Omental fat pad (tissue), 4 donors: ENCODE results near the gene GZMM. TPM values are rescaled to one million over a fixed set of nuclear protein-coding genes. Genes with fewer than 3 reads are reported as not detected.
A peak's percentile ranks its signal among the peaks of the same experiment; 100 is the strongest.

ENCODE experiments used
- ATAC-seq: fragments of 150-250 bp; one replicate; pipeline ENCODE4 v1.9.1; 2016; ENCODE audit warnings: mild to moderate bottlenecking, moderate library complexity; ENCODE audit not compliant: low FRiP score
- DNase-seq: peaks from one replicate; pipeline ENCODE4 v3.0.0-alpha.2; 2019; ENCODE audit warnings: low spot score
- CTCF ChIP-seq, 3 donors: fragments of 450-650 bp; IDR thresholded peaks; one replicate each; pipeline ENCODE4 v1.5.1; 2016 to 2017; ENCODE audit warnings: antibody characterized with exemption in 3 of 3, mild to moderate bottlenecking in 3 of 3, moderate library complexity in 2 of 3
- total RNA-seq, 4 donors: library from RNA; depleted of rRNA; stranded (reverse); fragments of >200 nt; gene quantifications; one replicate each; pipeline ENCODE4 v1.1.0, GENCODE V29; 2016

GZMM gene
- total RNA-seq = 1 to 10 TPM in 2 of 4 donors, not detected in 2; 1.1 to 3.7 TPM

GRCh38 chr19:543910-544608 is at the start of gene GZMM:
Gene GZMM, plus strand, starts transcription at chr19:544053. Its CDS starts 19 bp downstream, at chr19:544072.
- no peak for DNase-seq
- TF ChIP-seq CTCF (IDR thresholded peaks at IDR 0.05) = no peak
- ATAC-seq = peak; percentile 20

DNA sequence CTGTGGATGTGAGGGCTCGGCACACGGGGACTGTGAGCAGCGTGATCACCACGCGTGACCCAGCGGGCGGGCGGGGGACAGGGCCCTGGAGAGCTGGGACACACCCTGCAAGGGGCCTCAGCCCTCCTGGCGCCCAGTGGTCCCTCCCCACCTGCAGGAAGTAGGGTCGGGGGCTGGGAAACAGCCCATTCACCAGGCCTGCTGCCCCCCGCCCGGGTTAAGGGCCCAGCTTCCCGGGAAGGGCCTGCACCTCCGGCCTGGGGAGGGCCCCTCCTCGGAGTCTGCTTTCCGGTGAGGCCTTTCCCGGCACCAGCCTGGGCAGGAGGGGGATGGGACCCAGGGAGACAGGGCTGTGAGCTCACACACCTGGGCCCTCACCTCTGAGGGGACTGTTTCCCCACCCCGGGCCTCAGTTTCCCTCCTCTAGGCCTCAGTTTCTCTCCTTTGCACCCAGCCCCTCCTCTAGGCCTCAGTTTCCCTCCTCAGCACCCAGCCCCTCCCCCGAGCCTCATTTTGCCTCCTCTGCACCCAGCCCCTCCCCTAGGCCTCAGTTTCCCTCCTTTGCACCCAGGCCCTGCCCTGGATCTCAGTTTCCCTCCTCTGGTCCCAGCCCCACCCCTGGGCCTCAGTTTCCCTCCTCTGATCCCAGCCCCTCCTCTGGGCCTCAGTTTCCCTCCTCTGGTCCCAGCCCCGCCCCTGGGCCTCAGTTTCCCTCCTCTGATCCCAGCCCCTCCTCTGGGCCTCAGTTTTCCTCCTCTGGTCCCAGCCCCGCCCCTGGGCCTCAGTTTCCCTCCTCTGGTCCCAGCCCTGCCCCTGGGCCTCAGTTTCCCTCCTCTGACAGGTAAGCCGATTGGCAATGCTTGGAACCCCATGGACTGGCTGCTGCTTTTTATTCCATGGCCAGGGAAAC is 49.4 kb upstream of the GZMM start:
- TF ChIP-seq CTCF (IDR thresholded peaks at IDR 0.05) = no peak
- ATAC-seq (no peak), DNase-seq (no peak)

DNA sequence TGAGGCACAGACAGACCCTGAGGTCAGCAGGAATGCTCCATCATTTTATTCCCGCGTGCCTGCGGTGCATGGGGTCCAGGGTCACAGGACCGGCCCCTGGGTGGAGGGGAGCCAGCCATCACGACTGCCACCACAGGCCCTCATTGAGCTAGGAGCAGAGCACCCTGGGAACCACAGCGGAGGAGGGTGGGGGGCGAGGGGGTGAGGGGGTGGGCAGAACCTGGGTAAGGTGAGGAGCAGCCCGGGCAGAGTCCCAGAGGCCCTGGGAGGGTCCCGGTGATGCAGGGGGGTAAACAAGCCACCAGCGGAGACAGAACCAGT is 48.8 kb upstream of the GZMM start:
- ATAC-seq (no peak), DNase-seq (no peak)
- TF ChIP-seq CTCF (IDR thresholded peaks at IDR 0.05) = no peak

- peak; percentile 35 for ATAC-seq
- peak in 1 of 3 donors; percentile 33 for TF ChIP-seq CTCF (IDR thresholded peaks at IDR 0.05)
Observed at GRCh38 chr19:495402-496111, 48.3 kb upstream of the GZMM start.

GRCh38 chr19:496112-496665 is 47.7 kb upstream of the GZMM start, which contains the start of gene MADCAM1:
Gene MADCAM1, plus strand, starts transcription at chr19:496486. Its CDS starts 14 bp downstream, at chr19:496500.
- no peak for ATAC-seq
- no peak for TF ChIP-seq CTCF (IDR thresholded peaks at IDR 0.05)

More at GRCh38 chr19:495402-496111, 48.3 kb upstream of the GZMM start:
- no peak for DNase-seq

DNA sequence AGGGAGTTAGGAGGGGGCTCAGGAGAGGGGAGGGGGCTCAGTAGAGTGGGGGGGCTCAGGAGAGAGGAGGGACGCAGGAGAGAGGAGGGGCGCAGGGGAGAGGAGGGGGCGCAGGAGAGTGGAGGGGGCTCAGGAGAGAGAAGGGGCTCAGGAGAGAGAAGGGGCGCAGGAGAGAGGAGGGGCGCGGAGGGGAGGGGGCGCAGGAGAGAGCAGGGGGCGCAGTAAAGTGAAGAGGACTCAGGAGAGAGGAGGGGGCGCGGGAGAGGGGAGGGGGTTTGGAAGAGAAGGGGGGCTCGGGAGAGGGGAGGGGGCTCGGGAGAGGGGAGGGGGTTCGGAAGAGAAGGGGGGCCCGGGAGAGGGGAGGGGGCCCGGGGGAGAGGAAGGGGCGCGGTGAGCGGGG is 46.9 kb upstream of the GZMM start:
- no peak for ATAC-seq
- TF ChIP-seq CTCF (IDR thresholded peaks at IDR 0.05) = no peak
- no peak for DNase-seq

More at GRCh38 chr19:496112-496665, 47.7 kb upstream of the GZMM start, which contains the start of gene MADCAM1:
- DNase-seq = no peak
